HG02588 (cell line): Measurements from ENCODE around the gene KHK.
"Not testable (repeated sequence)": the region's sequence is repeated elsewhere in the genome, so short reads cannot be mapped to it uniquely, and the experiment has no call there.

ENCODE experiments used
- ATAC-seq: cut with Tn5 transposase; IDR thresholded peaks from one replicate; pipeline ENCODE4 v1.9.1; 2021; ENCODE audit warnings: mild to moderate bottlenecking, moderate library complexity; ENCODE audit not compliant: unreplicated experiment

KHK gene

DNA sequence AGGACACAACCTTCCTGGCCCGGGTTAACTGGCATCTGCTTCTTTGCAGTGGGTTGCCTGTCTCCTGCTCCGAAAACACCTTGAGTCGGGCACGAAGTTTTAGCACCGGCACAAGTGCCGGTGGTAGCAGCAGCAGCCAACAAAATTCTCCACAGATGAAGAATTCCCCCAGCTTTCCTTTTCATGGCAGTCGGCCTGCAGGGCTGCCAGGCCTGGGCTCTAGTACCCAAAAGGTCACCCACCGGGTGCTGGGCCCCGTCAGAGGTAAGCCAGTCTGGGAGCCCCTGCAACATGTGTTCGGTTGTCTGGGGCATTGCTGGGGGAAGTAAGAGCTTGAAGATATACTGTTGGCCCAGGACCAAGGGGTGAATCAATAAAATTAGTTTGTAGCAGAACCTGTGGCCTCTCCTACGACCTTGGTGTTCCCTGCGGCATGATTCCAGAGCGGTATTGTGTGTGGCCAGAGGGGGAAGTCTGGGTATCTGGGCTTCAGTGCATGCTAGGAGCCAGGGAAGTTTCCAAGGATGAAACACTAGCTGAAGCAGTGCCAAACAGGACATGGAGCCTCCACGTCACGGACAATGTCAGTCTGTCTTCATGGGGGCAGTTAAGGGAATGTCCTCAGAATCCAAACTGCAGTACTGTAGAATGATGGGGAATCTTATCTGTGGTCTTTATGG, 27.3 kb upstream of the KHK start:
- no peak for ATAC-seq

DNA sequence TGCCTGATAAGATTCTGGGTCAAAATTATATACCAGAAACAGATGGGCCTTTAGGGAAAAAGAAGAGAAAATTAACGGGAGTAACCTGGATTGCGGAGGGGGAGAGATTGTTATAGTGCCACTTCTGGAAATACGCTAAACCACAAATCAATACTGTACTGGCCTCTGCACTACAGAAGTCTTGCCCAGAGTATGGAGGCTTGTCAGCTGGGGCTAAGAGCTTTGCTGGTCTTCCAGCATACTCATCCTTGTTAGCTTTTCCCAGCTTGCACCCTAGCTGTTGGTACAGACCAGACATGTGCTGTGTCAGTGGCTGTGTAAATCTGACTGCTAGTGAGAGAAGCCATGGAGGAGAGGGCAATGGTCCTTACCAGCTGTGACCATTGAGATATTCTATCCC, 26.2 kb upstream of the KHK start:
- ATAC-seq = no peak

DNA sequence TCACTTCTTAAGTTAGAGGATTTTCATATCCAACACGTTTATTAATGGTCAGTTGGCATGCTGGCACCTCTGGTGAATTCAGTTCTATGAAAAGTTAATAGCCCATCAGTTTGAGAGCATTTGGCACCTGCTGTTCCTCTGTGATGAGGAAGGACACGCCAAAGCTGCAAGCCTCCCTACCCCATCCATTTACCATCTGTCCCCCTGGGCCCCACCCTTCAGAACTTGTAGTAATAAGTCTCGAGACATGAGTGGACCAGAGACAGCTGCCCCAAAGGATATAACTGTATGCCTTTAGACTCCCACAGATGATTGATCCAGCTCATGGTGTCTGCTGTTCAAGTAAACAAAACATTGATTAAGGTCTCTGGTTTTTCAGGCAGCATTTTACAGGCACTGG, 21.4 kb upstream of the KHK start:
- no peak for ATAC-seq

DNA sequence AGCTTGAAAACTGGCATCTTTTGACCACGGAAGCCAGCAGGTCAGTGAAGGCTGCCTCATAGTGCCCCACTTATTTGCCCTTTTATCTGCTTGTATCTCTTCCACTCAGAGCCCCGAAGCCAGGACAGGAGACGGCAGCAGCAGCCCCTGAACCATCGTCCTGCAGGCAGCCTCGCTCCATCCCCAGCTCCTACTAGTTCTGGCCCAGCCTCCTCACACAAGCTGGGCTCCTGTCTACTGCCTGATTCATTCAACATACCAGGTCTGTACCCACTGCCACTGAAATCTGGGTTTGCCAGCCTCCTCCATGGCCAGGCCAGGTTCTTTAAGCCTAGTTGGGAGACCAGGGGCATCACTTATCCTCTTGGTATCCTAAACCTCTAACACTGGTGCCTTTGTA, 19.2 kb upstream of the KHK start:
- no peak for ATAC-seq

DNA sequence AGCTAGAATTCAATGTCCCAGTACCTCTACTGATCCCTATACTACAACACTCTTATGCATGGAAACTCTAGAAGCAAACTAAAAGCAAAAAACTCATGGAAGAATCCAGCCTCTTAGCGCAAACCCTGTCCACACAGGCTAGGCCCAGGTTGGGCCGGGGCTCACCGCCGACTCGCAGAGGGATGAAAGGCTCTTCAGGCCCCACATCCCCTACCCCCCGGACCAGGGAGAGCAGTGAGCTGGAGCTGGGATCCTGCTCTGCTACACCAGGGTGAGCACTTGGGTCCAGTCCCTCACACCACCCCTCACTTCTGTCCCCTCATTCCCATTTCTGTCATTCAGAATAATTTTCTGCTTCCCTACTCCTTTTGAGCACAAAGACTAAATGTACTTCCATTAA, 17.1 kb upstream of the KHK start:
- ATAC-seq = no peak

DNA sequence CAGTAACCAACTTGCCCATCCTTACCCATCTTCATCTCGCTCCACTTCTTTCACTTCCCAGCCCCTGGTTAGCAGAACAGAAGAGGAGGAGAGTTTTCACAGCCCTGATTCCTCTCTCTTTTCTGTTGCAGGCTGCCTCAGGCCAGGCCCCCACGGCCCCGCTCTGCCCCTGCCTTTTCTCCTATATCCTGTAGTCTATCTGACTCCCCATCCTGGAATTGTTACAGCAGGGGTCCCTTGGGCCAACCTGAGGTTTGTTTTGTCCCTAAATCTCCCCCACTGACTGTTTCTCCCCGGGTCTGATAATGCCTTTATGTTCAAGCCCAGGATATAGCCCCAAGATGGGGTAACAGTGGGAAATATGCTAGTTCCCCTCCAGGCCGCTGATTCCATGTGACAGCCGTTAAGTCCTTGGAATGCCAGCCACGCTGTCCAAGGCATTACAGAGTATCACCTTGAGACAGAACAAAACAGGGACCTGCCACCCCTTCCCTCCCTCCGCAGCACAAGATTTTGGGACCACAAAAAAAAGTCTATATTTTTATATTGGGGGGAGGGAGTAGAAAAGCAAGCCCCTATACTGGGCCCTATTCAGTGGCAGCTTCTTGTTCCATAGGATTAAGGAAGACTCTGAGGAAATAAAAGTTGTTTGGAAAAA, 16.5 kb upstream of the KHK start:
- no peak for ATAC-seq

DNA sequence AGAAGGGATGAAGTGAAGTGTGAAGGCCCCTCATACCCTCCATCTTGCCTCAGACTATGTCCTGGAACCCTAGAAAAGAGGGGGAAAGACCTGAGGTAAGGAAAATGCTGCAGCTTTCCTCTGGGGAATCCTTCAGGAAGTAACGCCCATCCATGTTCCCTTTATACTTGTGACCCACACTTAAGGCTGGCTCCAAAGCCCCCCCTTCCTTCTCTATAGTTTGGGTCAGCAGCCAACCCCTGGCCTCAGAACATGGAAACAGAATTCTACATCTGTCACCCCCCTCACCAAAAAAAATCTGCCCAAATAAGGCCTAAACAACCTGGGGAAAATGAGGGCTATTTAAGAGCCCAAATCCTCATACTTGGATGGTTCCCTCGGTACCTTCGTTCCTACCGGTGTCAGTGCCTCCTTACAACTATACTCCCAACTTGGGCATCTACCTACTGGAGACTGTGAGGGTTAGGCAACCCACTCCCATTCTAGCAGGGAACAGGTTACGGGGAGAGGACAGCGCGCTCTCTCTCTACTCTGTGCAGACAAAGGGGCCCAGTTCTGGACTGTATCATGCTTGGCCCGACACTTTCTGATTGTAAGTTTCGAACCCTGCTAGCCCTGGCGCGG, 15.8 kb upstream of the KHK start:
- ATAC-seq = no peak

DNA sequence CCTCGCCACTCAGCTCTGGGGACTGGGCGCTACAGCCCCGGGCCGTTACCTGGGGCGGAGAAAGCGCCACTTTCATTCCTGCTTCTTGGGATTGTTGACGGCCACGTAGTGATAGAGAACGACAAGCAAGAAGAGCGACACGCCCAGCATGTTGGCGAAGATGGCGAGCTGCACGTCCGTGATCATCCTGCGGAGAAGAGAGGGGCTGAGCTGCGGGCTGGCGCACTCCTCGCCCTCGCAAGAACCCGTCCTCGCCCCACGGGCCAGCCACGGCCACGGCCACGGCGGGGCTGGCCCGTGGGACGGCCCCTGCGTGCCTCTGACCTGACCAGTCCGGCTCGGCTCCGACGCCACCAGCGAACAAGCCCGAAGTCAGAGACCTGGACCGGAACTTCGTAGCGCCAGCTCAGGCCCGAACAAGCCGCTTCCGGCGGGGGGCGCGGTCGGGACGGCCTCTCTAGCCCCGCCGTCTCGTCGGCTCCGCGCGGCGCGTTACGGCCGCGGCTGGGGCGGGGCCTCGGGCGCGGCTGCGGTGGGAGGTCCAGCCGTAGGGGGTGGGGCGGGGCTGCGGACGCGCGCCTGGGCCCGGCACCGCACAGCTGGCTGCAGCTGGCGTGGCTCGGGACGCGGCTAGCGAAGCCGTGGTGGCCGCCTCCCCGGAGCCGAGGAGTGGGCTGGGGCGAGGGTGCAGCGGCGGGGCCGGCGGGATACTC, 15.1 kb upstream of the KHK start, which contains the start of gene OST4:
Gene OST4 (minus strand): TSS at position 378 of the 713 bp plus-strand sequence.
- peak; percentile 87 for ATAC-seq

DNA sequence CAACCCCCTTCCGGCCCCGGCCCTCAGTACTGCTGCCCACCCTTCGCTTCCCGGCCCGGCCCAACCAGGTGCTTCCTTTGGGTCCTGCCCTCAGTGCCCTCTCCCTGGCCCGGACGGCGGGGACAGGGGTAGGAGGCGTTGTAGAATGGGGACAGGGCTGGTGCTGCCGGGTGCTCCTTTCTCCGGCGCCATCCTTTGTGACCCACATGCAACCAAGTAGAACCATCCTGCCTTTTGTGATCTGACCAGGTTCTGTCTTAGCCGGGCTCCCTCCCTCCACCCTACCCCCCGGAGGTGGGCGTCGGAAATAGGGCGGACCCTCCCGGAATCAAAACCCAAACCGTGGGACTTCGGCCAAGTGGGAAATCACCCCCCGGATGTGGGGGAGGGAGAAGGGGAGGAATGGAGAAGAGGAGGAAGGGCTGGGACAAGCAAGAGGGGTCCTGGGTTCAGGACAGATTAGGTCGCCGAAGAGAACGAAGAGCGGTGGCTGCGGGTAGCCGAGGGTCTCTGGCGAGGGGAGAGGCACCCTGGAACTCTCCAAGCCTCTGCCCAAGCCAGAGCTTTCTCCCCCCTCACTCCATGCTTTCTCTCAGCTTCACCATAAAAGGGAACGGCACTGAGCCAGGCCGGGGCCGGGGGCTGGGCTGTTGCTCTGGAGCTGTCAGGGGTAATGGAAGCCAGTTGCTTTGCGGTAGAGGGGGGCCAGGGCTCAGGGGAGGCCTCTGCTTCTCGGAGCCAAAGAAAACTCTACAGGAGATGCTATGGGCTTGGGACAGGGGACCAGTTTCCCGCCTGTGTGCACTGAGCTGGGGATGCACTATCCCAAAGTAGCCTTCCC, 14.4 kb upstream of the KHK start:
- ATAC-seq = no peak

DNA sequence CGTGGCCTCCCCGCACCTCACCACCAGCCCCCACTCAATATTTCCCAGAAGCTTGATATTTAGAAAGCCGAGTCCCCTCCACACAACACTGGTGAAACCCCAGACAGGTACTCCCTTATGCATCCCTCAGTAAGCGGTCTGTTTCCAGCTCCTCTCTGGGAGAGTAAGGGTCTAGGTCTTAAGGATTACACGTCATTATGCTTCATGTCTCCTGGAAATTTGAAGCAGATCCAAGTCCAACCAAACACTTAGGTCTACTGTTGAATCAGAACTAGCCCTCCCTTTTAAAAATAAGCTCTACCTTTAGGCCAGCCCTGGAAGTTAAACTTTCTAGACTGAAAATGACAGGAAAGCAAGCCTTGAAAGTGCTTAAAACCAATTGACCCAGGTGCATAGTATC, 13.7 kb upstream of the KHK start:
- ATAC-seq = no peak

DNA sequence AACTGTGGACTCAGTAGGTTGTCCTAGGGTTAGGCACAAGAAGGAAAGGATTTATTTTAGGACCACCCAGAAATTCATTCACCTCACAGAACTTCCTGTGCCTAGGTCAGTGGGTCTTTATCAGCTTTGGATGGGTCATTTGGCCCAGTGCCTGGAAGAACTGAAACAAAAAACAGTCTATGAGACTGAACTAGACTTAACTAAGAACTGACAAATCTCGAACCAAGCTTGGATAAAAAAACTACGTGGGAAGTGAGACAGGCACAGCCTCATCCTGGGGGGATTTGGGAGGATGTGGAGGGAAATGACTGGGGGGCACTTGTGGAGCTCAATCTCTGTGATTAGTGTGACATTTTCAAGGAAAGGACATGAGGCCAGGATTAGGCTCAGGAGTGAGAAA, 12.8 kb upstream of the KHK start:
- no peak for ATAC-seq

DNA sequence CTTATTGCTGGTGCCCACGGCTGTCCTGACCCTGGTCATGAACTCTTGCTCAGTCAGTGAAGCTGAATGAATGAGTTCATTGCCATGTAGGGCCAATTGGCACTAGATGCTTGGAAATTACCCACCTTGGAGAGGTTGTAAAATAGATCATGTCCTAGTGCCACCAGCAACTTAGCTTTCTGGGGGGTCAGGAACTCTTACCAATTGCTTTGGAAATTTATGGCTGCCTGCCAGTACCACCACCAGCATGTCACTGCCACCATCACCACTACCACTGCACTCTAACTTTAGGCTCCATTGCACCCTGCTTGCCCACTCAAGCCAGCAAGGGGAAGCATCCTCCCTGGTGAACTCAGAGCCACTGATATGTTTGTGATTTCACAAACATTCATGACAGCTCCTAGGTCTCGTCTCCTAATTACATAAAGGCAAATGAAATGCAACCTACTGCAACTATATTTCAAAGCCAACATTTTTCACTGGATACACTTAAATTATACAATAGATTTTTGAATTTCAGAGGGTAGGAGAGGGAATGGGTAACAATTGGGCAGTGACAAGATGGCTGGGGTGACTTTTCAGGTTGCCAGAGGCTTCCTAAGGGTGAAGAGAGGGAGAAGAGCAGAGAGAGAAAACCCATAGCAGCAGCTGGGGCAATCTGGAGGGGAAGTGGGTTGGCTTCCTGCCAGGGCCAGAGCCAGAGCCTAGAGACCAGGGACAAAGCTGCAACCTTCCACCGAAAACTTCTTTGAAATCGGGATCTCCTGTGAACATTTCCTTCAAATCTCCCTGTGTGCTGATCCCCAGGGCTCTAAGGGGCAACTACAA, 11.6 kb upstream of the KHK start:
- no peak for ATAC-seq

DNA sequence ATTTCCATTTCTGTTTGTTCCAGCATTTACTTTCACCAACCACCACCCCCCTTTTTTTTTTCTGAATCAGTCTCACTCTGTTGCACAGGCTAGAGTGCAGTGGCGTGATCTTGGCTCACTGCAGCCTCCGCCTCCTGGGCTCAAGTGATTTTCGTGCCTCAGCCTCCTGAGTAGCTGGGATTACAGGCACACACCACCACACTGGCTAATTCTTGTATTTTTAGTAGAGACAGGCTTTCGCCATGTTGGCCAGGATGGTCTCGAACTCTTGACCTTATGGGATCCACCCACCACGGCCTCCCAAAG, 11.1 kb upstream of the KHK start:
- ATAC-seq = not testable (repeated sequence)

DNA sequence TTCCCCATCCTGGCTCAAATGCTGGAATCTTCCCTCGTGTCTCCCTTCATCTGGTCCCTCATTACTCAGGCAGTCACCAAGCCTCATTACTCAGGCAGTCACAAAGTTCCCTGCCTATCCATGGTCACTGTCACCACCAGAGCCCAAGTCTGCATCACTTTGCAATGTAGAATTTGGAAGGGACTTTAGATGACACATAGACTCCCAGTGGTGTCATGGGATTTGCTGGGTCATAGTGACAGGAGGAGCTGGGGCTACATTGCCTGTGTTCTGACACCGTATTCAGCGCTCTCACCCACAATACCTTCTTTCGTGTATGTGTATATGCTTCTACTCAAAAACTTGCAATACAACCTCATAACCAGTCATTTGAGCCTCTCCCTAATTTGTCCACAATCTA, 10.2 kb upstream of the KHK start:
- ATAC-seq = no peak

DNA sequence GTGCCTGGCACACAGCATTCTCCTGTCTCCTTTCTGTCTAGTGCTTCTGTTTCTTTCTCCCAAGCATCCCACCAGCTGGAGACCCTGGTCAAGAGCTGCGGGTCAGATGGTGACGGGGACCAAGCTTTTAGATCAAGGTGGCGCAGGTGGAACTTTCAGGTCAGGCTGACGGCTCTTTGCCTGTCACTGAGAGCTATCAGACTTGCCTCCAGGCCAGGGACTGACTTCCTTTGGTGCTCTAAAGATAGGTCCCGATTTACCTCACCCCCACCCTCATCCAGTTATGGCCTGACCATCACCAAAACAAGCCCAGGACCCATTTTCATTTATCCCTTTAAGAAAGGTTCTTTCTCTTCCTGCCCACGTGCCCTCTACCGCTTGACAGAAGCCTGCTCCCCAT, 9.3 kb upstream of the KHK start:
- ATAC-seq = no peak

DNA sequence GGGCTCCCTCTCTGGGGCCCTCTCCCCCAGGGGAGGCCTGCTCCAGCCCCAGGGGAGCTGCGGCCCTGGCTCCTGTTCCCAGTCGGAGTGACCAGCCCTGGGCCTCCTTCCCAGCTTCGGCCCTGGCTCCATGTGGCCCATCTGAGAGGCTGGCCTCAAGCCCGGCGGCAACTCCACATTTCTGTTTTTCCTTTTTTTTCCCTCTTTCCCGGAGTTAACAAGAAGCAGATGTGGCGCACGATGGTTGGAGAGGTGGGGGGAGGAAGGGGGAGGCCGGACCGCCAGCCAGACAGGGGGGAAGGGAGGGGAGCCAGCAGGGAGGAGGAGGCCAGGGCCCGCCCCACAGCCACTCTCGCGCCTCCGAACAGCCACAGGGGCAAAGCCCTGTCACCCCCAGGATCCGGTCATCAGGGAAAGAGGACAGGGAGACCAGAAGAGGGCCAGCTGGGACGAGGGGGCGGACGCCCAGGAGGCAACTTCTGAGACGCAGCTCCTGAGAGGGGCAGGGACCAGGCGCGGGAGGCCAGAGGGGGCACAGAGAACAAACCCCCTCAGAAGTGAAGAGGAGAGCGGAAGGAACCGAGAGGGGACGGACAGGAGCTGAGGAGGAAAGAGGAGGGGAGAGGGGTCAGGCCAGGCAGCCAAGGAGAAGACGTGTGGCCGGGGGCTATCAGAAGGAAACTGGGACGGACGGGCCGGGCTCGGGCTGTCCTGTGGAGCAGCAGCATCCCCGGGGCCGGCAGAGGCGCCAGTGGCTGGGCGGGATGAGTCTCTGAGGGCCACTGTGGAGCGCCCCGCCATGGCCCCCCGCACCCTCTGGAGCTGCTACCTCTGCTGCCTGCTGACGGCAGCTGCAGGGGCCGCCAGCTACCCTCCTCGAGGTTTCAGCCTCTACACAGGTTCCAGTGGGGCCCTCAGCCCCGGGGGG, 8.0 kb upstream of the KHK start, which contains the start of gene EMILIN1:
Gene EMILIN1 (plus strand): TSS at position 349 of the 928 bp plus-strand sequence. CDS start 451 bp downstream, at position 800.
- ATAC-seq = no peak

DNA sequence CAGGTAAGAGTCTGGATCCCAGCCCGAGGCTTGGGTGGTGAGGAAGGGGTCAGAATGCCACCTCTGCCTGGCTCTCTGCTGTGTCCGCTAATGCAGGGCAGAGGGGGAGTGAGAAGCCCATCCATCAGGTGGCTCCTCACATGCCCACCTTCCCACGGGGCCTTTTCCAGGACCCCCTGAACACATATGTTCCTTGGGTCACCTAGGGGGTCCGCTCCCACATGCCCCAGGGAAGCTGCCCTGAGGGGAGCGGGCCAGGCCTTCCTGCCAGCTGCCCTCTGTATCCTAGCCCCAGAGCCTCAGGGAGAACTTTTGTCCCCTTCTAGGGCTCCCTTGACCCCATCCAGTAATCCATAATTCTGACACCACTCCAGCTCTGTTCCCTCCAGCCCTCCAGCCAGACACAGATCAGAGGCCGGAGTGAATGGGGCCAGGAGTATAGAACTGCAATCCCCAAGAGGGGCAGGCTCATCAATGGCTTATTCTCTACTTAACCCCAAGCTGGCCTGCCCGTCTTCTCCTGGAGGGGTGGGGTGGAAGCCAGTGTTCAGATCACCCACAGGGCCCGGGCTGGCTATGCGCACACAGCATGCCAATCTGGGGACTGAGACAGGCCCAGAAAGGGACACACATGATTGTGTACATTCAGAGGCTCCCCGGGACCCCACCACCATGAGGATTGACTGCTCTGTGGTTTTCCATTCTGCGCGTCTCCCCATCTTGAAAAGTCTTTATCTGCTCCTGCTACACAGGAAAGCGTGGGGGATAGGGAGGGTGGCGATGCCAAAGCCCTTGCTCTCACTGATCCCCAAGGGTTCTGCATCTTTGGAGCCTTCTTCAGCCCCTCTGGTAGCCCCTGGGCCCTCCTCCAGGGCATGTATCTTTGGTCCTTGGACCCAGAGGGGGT, 7.1 kb upstream of the KHK start:
- no peak for ATAC-seq

DNA sequence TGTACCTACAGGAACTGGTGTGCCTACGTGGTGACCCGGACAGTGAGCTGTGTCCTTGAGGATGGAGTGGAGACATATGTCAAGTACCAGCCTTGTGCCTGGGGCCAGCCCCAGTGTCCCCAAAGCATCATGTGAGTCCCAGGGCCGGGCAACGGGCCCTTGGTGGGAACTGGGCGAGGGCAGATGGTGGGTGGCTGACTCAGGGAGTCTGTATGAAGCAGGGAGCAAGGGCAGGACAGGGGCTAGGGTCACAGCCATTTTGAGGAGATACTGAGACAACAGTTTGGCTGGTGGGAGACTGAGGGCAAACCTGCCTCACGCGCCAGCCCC, 6.5 kb upstream of the KHK start:
- no peak for ATAC-seq
